Embryonic facial prominence (tissue), 1 donor: ENCODE measurements around the gene MAFG.

Experiments used
- DNase-seq: peaks from one replicate; pipeline ENCODE4 v3.0.0-alpha.2; 2016; ENCODE audit errors: extremely low spot score

MAFG gene

DNA sequence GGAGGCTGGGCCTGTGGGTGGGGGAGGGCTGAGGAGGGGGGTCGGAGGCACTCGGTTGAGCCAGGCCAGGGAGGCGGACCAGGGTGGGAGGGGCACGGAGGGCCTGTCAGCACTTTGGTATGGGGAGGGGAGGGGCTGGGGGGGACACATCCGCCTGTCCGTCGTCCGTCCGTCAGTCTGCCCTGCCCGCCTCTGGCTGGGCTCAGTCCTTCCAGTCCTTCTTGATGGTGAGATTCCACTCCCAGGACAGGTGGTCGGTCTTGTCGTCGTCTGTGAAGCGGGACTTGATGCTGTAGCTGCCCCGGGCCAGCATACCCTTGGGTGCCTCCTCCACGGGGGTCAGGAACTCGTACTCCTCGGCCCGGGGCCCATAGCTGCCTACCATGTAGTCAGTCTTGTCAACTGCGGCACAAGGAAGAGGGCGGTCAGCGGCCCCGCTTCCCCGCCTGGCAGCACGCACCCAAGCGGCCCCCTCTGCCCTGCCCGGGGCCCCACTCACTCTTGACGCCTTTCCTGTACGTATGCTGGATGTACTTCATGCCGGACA is 58.8 kb downstream of the MAFG start:
- no peak for DNase-seq
